Measurements from ENCODE around the gene ASB3.

ASB3 gene

DNA sequence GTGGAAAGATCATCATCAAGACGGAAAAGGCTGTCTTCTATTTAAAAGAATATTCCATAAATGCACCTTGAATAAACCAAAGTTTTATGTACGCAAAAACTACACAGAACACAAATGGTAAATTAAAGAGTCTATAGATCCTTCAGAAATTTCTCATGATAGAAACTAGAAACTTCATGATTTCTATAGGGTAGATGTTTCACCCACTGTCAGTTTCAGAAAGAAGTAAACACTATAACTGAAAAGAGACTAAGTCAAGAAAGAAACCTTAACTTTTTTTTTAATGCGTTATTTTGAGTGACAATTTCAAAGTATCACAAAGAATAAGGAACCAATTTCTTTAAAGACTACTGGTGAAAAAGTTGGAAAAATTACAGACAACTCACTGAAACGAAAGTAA is 61.1 kb downstream of the ASB3 start:
- TF ChIP-seq, protein P1, sequence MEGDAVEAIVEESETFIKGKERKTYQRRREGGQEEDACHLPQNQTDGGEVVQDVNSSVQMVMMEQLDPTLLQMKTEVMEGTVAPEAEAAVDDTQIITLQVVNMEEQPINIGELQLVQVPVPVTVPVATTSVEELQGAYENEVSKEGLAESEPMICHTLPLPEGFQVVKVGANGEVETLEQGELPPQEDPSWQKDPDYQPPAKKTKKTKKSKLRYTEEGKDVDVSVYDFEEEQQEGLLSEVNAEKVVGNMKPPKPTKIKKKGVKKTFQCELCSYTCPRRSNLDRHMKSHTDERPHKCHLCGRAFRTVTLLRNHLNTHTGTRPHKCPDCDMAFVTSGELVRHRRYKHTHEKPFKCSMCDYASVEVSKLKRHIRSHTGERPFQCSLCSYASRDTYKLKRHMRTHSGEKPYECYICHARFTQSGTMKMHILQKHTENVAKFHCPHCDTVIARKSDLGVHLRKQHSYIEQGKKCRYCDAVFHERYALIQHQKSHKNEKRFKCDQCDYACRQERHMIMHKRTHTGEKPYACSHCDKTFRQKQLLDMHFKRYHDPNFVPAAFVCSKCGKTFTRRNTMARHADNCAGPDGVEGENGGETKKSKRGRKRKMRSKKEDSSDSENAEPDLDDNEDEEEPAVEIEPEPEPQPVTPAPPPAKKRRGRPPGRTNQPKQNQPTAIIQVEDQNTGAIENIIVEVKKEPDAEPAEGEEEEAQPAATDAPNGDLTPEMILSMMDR (IDR thresholded peaks at IDR 0.05), result no peak

DNA sequence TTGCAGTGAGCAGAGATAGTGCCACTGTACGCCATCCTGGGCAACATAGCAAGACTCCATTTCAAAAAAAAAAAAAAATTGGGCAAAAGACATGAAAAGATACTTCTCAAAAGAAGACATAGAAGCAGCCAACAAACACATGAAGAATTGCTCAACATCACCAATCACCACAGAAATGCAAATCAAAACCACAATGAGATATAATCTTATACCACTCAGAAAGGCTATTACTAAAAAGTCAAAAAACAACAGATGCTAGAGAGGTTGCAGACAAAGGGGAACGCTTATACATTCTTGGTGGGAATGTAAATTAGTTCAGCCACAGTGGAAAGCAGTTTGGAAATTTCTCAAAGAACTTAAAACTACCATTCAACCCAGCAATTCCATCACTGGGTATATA is 62.2 kb downstream of the ASB3 start:
- TF ChIP-seq, protein P1 (IDR thresholded peaks at IDR 0.05), result no peak

DNA sequence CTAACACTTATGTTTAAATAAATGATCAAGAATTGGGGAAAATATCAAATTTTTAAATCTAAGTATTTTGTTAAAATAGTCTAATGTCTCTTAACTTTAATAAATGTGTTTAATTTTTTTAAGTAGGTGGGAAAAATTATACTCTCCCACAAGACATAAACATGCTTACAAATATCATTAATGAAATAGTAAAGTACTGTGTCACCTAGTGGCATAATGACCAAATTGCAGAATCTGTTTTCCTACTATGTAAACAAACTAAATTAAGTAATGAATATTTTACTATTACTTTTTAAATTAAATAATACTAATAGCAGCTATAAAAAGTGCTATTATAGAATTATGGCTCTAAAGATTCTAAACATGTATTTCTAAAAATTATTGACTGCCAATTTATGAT is 71.2 kb downstream of the ASB3 start:
- TF ChIP-seq, protein P1 (IDR thresholded peaks at IDR 0.05), result peak; percentile 50

DNA sequence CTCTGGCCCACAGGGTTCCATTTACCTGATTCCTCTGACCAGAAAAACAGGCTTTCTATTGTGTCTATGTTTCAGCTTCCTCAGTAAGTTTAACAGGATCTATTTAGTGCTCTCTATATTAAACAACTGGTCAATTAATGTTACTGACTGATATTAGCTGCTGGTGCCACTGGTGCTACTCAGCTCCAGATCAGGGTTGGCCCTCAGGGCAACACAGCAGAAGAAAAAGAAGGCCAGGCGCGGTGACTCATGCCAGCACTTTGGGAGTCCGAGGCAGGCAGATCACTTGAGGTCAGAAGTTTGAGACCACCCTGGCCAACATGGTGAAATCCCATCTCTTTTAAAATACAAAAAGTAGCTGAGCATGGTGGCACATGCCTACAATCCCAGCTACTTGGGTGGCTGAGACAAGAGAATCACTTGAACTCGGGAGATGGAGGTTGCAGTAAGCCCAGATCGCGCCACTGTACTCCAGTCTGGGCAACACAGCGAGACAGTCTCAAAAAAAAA is 75.4 kb downstream of the ASB3 start:
- TF ChIP-seq, protein P1 (IDR thresholded peaks at IDR 0.05), result no peak

DNA sequence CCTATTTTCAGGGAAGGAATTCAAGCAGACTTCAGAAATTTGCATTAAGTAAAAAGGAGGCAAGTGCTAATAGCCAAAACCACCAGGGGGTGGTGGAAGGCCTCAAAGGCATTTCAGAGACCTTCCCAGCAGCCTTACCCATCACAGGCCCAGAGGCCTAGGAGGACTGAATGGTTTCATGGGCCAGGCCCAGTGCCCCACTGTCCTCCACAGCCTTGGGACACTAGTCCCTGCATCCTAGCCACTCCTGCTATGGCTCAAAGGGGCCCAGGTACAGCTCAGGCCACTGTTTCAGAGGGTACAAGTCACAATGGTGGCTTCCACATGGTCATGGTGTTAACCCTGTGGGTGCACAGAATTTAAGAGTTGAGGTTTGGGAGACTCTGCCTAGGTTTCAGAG is 77.8 kb downstream of the ASB3 start:
- TF ChIP-seq, protein P1 (IDR thresholded peaks at IDR 0.05), result no peak

DNA sequence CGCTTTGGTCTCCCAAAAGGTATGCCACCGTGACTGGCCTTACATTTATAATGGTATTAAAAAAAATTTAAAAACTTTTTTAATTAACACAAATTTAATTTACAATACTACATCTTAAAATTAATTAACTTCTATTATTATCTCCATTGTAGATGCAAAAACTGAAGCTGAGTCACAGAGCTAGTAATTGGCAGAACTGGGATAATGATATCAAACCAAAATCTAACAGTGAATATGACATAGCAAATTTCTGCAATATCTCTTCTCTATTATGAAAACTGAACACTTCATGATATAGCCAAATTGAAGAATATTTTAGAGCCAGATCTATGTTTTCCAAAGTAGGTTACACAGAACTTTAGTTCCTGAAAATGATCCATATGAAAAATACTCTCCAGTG is 85.5 kb downstream of the ASB3 start:
- TF ChIP-seq, protein P1 (IDR thresholded peaks at IDR 0.05), result no peak

DNA sequence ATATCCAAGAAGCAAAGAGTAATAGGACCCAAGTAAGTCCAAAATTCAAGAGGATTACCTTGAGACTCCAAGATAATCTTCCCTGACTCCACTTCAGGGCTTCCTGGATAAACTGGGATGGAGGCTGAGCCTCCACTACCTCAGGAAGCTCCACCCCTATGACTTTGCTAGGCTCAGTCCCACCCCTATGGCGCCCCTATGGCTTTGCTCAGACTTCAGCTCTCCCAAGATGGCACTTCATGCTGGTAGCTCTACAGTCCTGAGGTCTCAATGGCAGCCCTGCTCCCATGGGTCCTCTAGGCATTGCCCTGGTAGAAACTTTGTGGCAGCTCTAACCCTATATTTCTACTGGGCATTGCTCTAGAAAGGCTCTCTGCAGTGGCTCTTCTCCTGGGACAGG is 89.1 kb downstream of the ASB3 start:
- TF ChIP-seq, protein P1 (IDR thresholded peaks at IDR 0.05), result no peak

DNA sequence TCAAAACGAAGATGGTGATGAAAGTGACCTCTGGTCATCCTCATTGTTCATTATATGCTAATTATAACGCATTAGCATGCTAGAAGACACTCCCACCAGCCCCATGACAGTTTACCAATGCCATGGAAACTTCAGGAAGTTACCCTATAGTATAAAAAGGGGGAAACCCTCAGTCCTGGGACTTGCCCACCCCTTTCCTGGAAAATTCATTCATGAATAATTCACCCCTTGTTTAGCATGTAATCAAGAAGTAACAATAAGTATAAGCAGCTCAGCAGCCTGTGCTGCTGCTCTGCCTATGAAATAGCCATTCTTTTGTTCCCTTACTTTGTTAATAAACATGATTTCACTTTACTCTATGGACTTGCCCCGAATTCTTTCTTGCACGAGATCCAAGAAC is 89.7 kb downstream of the ASB3 start:
- TF ChIP-seq, protein P1 (IDR thresholded peaks at IDR 0.05), result no peak
